SHP77 treated with DMSO at 0.1 percent for 48 hours (cell line): ENCODE results near the gene TSR1.

Experiments
- DNase-seq: peaks from one replicate; lab custom pipeline; 2025; lab: John Stamatoyannopoulos, UW

Gene TSR1

DNA sequence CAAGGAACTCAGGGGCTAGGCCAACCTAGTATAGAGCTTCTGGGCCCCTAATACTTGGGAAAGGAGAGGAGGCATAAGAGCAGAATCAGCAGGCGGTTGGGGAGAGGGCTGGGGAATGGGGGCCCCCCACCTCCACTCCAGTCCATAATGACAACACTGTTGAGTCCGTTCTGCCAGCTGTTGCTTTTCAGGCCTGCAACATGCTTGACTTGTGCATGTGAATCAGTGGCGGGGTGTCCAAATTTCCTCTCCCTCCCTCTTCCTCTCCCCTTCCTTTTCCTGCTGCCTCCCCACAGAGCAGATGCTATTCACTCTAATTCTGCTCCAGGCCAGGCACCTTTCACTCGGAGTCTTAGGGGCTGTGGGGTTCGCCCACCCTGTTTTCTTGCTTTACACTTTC, 32.8 kb upstream of the TSR1 start:
- DNase-seq: no peak

DNA sequence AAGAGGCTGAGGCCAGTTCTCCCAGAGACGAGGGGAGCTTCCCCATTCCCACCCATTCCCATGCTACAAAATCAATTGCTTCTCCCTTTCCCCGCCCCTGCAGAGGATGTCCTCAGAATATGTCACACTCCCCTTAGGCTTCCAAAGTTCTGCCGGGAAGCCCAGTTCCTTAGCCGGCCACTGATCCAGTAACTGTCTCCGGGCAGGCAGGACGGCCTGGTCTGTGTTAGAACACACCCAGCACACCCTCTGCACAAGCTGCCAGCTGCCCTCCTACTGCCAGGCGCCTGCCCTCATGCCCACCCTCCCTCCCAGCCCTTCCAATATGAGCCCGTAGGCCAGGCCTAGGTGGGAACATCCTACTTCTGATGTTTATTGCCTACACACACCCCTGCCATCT, 32.1 kb upstream of the TSR1 start:
- DNase-seq: no peak

DNA sequence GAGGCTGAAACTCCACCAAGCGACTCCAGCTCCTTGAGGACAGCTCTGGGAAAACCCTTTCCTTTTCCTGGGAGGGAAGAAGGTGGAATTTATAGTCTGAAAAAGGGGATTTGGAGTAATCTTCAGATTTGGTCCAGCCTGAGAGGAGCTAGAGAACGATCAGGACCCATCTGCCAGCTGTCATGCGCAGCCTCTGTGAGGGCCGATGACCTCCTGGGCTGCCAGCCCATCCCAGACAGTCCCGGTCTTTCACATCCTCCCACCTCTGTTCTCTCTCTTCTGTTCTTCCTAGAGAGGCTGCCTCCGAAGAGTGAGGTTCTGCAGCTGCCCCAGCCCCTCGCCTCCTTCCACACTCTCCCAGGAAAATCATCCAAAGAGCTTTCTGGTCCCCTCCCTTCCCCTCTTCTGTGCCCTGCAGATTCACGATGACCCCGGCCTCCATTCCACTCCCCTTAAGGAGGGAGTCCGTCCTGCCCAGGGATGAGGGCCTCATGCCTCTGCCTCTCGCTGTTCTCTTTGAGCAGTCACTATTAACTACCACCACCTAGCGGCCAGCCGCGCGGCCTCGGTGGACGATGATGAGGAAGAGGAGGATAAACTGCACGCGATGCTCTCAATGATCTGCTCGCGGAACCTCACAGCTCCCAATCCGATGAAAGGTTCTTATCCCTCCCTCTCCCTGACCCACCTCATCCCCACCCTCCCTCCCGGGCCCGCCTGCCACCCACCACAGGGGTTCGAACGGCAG, 30.7 kb upstream of the TSR1 start:
- no peak for DNase-seq

DNA sequence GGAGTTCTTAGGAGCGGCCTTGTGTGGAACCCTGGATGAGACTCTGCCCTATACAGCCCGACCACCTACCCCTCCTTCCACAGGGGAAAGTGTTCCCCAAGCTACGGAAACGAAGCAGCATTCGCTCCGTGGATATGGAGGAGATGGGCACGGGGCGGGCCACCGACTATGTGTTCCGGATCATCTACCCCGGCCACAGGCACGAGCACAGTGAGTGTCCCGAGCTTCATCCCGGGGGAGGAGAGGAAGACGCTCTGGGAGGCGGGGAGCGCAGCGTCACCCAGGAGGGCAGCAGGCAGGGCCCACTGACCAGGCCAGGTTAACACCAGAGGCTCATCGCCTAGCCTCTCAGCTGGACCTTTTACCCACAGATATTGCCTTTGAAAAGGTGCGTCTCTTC, 28.9 kb upstream of the TSR1 start:
- no peak for DNase-seq

- DNase-seq: no peak
These were observed 28.5 kb upstream of the TSR1 start for GRCh38 chr17:2364763-2365116.

- no peak for DNase-seq
These were observed 27.9 kb upstream of the TSR1 start for GRCh38 chr17:2363851-2364762.

DNA sequence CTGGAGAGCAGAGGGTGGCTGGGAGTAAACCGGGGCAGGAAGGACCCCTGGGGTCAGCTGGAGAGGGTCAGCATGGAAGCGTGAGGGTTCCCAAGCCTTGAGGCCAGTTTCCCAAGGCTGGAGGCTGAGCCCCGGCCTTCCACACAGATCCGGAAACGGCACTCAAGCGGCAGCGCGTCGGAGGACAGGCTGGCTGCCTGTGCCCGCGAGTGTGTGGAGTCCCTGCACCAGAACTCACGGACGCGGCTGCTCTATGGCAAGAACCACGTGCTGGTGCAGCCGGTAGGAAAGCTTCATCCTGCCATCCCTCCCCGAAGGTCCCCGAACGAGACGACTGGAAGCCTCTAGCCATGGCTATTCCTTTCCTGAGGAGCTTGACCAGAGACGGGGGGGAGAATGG, 27.1 kb upstream of the TSR1 start:
- DNase-seq: no peak

- no peak for DNase-seq
These were observed 26.6 kb upstream of the TSR1 start for GRCh38 chr17:2362881-2363280.

GRCh38 chr17:2362416-2362815, 26.2 kb upstream of the TSR1 start:
- no peak for DNase-seq

GRCh38 chr17:2362016-2362415, 25.8 kb upstream of the TSR1 start:
- no peak for DNase-seq

DNA sequence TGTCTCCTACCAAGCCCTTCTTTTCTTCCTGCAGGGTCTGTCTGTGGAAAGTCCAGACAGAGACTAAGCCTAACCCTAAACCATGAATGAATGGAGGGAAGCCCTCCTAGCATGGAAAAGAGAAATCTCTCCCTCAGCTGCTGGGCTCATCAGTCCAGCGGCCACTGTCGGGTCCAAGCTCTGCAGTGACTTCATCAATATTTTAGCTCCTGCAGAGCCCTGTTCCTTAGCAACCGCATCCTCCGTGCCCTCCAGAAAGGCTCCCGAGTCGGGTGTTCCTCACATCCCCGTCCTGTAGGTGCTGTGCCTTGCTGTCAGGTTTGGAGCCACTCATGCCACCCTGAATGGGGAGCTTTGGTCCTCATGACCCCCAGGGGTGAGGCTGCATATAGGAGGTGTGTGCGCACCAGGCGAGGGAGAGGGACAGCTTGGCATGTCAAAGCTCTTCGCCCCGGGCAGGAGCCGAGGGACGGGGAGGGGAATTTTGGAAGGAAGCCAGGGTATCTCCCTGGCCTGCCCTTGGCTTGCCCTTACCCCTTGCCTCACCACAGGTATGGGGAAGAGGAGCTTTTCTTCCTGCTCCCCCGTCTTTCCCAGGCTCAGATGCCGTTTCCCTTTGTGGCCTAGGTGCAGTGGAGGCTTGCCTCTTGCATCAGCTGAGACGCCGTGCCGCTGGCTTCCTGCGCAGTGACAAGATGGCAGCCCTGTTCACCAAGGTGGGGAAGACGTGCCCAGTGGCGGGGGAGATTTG, 24.9 kb upstream of the TSR1 start:
- DNase-seq: no peak

GRCh38 chr17:2357931-2358434, 21.7 kb upstream of the TSR1 start:
- no peak for DNase-seq

DNA sequence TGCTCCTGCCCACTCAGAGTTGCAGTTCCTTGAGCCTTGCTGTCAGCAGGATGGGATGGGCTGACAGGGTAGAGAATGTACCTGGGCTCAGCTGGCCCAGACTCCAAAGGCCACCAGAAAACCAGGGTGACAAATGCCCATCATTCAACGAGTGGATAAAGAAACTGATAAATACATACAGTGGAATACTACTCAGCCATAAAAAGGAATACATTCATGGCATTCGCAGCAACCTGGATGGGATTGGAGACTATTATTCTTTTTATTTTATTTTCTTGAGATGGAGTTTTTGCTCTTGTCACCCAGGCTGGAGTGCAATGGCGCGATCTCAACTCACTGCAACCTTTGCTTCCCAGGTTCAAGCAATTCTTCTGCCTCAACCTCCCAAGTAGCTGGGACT, 21.0 kb upstream of the TSR1 start:
- DNase-seq: no peak

- DNase-seq: no peak
These were observed 18.1 kb upstream of the TSR1 start for GRCh38 chr17:2354311-2354710.

DNA sequence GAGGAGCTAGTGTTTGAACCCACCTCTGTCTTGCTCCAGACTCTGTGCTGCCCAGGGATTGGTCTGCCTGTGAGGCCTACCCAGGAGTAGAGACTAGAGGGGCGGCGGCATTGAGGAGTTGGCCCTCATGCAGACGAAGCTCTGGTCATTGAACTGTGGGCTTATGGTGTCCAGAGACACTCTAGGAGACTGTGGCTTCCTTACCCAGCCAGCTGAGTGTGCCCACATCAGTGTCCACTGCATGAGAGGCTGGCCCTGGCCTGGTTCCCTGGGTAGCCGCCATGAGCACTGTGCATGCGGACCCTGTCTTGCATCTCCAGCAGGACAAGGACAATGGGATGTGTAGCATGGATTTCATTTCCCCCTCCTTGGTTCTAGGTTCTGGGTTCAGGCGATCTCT, 15.0 kb upstream of the TSR1 start:
- DNase-seq: no peak

- DNase-seq: peak; percentile 85
These were observed 11.8 kb upstream of the TSR1 start for GRCh38 chr17:2347805-2348685.

DNA sequence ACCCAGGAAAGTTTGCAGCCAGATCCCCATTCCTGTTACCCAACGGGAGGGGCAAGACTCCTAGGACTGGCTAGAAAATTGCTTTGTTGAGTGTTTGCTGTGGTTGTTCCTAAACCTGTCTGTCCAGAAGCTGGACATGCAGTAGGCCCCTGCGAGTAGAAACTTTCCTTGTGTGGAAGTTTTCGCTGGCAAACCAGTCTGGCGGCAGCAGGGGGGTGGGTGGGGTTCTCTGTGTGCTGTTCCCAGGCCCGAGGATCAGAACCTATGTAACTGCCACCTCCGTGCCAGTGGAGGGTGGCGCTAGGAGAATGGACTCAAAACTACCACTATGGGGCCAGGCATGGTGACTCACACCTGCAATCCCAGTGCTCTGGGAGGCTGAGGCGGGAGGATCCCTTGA, 10.2 kb upstream of the TSR1 start:
- DNase-seq: no peak

DNA sequence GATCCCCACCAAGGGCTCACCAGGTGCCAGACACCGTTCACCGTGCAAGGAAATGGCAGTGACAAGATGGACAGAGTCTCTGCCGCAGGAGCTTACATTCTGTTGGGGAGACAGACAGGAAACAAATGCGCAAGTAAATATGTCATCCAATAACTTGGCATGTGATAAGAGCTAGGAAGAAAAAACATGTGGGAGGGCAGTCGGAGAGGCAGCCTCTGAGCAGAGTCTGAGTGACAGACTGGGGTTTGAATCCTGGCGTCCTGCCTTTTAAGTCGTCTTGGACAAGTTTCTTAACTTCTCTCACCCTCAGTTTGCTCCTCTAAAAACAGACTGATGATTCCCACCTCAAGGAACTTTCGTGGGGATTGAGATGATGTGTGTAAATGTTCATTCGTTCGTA, 8.3 kb upstream of the TSR1 start:
- no peak for DNase-seq

DNA sequence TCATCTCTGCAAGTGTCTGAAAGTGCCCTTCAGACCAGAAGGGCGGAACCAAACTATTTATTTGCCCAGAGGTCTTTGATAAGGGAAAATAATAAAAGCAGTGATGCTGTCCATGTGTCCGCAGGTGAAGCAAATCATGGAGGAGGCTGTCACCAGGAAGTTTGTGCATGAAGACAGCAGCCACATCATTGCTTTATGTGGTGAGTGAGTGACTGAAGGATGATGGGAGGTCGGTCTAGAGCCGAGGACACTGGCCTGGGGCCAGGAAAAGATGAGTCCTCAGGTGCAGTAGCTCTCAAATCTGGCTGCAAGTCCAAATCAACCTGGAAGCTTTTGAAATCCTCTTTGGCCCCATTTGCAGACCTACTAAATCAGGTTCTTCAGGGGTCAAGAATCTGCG, 7.2 kb upstream of the TSR1 start:
- DNase-seq: no peak

- no peak for DNase-seq
These were observed 2.0 kb upstream of the TSR1 start for GRCh38 chr17:2338315-2338657.

DNA sequence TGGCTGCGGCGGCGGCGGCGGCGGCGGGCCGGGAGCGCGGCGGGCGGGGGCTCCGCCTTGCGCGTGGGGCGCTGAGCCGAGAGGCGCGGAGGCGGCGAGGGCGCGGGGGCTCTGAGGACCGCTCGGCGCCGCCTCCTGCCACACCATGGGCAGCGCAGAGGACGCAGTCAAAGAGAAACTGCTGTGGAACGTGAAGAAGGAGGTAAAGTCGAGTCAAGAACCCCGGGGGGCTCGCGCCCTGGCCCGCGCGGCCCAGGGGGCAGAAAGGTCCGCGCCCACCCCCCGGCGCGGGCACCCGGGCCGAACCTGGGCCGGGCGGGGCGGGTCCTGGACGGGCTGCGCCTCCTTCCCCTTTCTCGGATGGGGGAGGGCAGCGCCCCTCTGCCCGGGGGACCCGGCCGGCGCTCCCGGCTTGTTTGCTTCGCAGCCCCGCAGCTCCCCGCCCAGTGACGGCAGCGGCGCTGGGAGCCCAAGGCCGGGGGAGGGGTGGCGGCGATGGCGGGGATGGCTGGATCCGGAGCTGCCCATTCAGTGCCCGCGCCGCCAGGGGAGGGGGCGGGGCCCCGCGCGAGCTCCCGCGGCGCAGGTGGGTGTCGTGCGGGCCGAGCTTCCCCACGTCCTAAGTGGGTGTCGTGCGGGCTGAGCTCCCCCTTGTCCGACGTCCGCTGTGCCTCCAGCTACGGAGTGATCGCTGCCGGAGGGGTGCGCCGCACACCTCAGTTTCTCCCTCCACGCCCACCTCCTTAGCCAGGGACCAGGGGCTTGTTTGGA, 1.5 kb upstream of the TSR1 start:
- DNase-seq: peak; percentile 11
